ENCODE data around the gene FADS1. TPM values are rescaled to one million over a fixed set of nuclear protein-coding genes. Genes with fewer than 3 reads are reported as not detected.

FADS1 gene
- polyA plus RNA-seq, 4 donors, result 38.1 to 47.0 (median 41.5) TPM

DNA sequence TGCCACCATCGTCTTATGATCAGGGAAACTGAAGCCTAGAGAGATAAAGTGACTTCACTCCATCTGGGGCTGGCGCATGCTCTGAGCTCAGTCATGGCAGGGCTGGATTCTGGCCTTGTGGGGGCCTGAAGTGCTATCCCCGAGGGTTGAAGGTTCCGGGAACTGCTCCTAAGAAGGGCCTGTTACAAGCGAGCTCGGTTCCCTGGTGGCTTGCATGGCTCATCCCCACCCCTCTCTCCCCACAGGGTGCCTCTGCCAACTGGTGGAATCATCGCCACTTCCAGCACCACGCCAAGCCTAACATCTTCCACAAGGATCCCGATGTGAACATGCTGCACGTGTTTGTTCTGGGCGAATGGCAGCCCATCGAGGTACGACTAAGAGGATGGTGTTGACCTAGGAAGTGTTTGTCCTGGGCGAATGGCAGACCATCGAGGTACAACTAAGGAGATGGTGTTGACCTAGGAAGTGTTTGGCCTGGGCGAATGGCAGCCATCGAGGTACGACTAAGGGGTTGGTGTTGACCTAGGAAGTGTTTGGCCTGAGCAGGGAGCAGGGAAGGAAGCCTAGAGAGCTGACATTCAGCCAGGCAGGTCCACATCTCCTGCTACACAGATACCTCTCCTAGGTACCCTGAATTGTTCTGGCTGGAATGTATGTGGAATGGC, 31.2 kb upstream of the FADS1 start:
- DNase-seq (ENCODE audit: low read depth in 4 of 4, low spot score in 3 of 4), result no peak

DNA sequence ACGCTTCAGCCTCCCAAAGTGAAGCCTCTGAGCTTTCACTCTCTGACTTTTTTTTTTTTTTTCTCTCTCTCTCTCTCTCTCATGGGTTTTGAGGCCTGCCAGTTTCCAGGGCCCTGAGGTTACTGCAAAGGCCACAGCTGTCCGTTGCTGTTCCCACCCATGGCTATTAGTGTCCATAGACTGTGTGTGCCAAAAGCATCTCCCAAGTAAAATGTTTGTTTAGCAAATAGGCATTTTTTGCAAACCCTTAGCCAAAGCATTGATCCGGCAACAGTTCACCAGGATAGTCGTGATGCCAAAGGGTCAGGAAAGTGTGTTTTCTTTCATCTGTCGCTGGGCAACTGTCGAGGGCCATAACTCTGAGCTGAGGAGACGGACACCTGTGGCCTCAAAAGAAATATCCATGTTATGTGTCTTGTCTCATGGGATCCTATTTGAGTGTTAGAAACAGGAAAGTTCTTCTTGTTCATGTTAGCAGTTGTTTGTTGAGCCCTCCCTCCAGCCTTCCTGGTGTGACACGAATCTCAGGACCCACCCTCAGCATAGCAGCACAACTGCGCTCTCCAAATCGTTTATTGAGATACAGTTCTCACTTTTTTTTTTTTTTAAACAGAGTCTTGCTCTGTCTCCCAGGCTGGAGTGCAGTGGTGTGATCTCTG, 29.7 kb upstream of the FADS1 start:
- DNase-seq (ENCODE audit: low read depth in 4 of 4, low spot score in 3 of 4), result no peak

DNA sequence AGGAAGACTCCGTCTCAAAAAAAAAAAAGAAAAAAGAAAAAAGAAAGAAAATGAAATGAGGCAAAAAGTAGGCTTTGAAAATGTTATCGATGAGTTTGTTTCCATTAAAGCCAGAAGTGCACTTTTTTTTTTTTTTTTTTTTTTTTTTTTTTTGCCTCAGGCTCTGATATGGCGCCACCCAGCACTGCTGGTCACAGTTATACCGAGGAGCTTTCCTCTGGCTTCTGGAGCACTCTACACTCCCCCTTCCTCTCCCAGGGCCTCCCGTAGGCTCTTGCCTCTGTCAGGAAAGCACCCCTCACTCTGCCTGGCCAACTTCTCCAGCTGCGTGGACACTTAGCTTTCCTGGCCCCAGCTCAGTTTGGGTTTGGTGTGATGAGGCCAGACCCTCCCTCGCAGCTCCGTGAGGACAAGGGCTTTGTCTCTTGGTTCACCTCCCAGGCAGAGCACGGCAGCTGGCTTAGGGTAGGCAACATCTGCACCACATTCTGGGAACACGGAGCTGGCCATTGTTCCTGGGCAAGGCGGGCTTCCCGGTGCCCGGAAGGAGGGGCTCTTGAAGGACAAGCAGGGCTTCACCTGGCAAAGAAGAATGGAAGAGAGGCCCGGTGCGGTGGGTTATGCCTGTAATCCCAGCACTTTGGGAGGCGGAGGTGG, 28.2 kb upstream of the FADS1 start:
- DNase-seq (ENCODE audit: low read depth in 4 of 4, low spot score in 3 of 4), result no peak

DNA sequence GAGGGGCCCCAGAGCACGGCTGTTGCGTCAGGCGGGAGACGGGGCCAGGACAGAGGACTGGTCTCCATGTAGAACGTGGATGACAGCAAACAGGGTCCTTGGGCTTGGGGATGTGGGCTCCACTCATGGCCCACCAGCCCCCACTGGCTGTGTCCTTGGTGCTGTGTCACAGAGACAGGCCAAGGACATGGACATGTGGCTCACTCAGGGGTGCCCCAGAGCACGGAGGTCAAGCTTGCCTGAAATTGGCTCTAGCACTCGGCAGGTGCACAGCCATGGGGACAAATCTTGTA, 25.7 kb upstream of the FADS1 start:
- no peak for DNase-seq (ENCODE audit: low read depth in 4 of 4, low spot score in 3 of 4)

DNA sequence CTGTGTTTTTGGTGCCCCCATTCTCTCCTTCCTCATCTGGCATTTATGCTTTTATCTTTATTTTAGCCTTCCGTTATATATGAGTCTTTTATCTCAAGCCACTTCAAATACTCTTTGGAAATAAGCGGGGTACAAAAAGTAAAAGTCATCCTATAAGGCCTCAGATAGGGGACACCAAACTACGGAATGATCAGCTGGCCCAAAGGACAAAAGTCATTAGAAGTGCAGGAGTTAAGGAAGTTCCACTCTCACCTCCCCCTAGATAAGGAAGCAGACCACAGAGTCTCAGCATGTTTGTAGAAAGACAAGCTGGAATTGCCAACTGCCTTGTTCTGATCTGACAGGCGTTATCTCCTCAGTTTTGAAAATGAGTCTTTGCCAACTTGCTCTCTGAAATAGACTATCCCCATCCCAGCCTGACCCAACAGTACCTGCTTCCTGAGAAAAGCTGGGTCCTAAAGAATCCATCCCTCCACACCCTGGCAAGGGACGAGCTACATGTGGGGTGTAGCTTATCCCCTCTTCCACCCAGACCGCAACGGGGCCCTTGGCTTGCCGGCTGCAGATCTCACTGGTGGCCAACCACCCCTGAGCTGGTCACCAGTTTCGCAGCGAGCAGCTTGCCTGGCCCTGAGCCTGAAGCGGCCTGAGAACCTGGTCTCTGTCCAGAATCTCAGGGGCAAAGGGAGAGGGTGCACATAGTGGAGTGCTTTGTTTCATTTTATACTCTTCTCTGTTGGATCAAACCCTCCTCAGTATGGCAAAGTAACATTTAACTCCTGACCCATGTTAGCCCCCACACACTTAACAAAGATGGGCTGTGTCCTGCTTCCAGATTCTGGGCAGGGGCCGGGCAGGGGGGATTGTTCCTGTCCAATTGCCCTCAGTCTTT, 25.1 kb upstream of the FADS1 start:
- DNase-seq (ENCODE audit: low read depth in 4 of 4, low spot score in 3 of 4), result no peak

DNA sequence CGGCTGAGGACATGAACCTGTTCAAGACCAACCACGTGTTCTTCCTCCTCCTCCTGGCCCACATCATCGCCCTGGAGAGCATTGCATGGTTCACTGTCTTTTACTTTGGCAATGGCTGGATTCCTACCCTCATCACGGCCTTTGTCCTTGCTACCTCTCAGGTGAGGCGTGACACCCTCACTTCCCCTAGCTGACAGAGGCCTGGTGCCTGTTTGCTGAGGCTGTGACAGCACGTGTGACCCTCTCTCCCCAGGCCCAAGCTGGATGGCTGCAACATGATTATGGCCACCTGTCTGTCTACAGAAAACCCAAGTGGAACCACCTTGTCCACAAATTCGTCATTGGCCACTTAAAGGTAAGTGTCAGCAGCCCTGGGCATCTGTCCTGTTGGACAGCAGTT, 23.6 kb upstream of the FADS1 start:
- no peak for DNase-seq (ENCODE audit: low read depth in 4 of 4, low spot score in 3 of 4)

DNA sequence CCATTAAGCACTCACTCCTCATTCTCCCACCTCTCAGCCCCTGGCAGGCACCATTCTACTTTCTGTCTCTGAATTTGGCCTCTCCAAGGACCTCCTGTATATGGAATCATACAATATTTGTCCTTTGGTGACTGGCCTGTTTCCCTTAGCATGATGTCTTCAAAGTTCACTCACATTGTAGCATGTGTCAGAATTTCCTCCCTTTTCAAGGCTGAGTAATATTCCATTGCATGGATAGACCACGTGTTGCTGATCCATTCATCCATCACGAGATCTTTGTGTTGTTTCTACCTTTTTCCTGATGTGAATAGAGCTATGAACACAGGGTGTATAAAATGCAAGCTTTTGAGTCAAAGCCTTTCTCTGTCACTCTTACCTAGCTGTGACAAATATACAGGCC, 22.9 kb upstream of the FADS1 start:
- no peak for DNase-seq (ENCODE audit: low read depth in 4 of 4, low spot score in 3 of 4)

DNA sequence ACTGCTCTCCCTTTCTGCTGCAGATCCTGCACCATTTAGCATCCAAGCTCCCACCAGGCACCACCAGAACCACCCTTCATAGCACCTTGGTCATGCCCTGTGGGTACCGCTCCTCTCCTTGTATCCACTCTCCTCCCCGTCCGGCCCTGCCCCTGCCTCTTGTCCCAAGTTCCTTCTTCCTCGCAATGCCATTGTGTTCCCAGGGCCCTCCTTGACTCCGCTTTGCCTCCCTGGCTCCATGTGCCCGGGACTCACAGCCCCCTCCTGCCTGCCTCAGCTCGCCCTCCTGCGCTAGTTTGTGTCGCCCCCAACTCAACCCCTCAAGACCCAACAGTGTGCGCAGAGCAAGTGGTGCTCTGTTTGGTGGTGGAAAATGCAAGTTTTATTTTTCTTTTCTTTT, 22.1 kb upstream of the FADS1 start:
- DNase-seq (ENCODE audit: low read depth in 4 of 4, low spot score in 3 of 4), result no peak

DNA sequence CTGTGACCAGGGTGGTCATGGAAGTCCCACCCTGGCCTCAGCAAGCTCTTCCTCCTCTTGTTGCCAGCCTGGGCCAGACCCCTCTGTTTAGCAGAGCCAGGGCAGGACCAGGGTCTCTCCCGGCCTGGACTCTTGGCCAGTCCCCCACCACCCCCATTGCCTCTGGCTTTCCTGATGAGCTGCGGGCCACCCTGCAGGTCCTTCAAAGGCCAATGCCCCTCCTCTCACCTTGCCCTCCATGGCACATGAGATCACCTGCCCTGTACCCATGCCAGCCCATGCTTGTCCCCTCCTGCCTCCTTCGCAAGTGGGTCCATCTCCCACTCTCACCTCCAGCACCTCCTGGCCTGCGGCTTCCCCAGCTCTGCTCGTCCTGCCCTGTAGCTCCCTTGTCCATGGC, 21.7 kb upstream of the FADS1 start:
- DNase-seq (ENCODE audit: low read depth in 4 of 4, low spot score in 3 of 4), result no peak

DNA sequence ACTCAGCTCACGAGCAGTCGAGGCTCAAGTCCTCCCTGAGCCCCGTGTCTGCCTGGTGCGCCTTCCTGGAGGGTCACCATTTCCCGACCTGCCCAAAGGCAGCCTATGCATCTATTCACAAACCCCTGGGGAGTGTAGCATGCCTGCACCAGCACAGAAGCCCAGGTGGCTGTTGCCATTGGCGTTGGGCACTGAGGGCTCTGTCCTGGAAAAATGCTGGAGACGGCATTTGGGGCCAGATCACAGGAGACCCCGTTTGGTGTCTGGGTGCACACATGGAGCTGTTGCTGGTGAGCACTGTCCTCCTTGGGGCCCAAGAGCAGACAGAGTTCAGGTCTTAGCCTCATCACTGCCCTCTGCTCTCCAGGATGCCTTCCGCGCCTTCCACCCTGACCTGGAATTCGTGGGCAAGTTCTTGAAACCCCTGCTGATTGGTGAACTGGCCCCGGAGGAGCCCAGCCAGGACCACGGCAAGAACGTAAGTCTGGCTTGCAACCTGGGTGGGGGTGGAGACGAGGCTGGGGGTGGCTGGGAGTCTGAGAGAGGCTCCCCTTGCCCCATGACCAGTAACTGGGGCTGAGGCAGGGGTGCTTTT, 20.7 kb upstream of the FADS1 start:
- no peak for DNase-seq (ENCODE audit: low read depth in 4 of 4, low spot score in 3 of 4)

DNA sequence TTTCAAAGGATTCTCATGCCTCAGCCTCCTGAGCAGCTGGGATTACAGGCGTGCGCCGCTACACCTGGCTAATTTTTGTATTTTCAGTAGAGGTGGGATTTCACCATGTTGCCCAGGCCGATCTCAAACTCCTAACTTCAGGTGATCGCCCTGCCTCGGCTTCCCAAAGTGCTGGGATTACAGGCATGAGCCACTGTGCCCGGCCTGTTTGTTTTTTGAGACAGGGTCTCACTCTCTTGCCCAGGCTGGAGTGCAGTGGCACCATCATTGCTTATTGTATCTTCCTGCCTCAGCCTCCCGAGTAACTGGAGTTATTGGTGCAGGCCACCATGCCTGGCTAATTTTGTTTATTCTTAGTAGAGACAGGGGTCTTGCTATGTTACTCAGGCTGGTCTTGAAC, 19.4 kb upstream of the FADS1 start:
- DNase-seq (ENCODE audit: low read depth in 4 of 4, low spot score in 3 of 4), result no peak

DNA sequence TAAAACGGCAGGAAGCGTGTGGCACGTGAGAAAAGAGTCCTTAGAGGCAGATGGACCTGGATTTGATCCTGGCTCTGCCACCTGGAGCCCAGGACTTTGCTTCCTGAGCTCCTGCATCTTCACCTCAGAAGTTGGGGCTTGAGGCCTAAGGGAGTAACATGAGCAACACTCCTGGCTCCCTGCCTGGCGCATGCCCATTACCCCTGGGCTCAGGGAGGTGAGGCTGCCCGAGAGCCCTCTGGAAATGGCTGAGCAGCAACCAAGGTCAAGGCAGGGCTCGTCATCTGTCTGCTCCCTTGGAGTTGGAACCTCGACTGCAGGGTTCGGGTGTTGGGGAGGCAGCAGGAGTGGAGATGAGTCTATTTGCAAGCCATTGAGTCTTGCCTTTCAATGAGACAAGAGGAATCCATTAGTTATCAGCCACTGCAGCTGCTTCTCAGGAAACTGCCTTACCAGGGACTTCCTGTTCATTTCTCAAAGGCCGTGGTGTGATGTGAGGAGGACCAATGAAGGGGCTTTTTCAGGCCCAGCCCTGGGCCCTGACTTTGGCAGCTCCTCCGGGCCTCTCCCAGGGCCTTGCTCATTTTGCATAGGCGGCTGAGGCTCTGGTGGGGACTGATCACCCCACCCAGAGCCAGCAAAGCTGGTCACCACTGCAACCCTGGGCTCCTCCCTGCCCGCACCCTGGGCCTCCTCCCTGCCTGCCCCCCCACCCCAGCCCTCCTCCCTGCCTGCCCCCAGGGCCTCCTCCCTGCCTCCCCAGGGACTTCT, 17.7 kb upstream of the FADS1 start:
- no peak for DNase-seq (ENCODE audit: low read depth in 4 of 4, low spot score in 3 of 4)

DNA sequence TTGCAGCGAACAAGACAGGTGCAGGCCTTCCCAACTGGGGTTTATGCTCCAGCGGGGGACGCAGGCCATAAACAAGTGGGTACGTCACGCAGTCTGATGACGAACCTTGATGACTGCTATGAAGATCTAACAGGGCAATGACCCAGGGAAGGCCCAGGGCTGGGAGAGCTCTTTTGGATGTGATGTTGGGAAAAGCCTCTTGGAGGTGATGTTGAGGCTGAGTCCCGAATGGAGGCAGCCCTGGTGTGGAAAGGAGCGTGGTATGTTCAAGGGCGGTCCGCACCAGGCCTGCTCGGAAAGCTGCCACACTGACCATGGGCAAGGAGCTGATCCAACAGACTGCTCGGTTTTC, 17.1 kb upstream of the FADS1 start:
- DNase-seq (ENCODE audit: low read depth in 4 of 4, low spot score in 3 of 4), result no peak

DNA sequence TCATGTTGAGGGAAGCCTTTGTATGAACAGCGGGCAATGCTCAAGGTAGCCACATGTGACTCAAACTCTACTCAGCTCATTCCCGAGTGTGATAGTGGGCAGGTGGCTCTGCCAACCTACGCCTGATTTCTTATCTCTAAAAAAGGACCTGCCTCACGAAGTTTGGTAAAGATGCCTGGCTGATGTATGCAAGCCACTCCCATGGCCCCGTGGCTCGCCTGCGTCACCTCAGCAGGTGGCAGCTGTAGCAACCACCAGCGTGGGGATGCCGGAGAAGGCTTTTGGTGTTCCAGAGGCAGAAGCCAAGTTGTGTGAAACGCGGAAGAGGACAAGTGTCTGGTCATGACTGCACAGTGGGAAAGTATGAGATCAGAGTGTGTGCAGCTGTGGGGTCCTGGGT, 16.7 kb upstream of the FADS1 start:
- DNase-seq (ENCODE audit: low read depth in 4 of 4, low spot score in 3 of 4), result no peak

DNA sequence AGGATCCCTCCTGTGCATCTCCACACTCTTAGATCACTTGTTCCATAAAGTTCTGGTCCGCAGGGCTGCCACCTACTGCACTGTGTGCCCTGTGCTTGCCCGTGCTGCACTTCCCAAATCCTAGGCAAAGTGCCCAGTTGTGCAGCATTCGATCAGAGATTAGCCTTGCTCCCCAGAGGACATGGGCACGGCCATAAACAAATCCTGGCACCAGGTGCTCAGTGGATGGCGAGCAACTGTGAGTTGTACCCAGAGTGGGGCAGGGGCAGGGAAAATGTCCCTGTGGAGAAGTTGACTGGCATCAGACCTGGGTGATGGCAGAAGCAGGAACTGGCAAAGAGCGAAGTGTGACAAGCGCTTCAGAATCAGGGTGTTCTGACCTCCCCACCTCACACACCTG, 16.0 kb upstream of the FADS1 start:
- no peak for DNase-seq (ENCODE audit: low read depth in 4 of 4, low spot score in 3 of 4)

DNA sequence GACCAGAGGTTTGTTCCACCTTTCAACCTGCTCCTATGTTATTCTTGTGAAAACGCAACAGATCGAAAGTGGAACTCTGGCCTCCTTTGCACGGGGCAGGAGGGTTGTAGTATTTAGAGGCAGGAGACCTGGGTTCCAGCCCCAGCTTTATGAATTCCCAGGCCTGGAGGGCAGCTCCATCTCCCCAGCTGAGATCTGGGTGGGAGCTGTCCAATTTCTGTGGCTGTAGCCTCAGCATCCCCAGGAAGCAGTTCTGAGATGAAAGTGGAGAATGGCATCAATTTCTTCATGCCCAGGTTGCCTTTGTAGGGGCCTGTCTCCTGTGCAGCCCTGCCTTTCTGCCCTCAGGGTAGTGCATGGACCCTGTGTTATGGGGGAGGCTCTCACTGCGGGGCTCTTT, 15.4 kb upstream of the FADS1 start:
- DNase-seq (ENCODE audit: low read depth in 4 of 4, low spot score in 3 of 4), result no peak

DNA sequence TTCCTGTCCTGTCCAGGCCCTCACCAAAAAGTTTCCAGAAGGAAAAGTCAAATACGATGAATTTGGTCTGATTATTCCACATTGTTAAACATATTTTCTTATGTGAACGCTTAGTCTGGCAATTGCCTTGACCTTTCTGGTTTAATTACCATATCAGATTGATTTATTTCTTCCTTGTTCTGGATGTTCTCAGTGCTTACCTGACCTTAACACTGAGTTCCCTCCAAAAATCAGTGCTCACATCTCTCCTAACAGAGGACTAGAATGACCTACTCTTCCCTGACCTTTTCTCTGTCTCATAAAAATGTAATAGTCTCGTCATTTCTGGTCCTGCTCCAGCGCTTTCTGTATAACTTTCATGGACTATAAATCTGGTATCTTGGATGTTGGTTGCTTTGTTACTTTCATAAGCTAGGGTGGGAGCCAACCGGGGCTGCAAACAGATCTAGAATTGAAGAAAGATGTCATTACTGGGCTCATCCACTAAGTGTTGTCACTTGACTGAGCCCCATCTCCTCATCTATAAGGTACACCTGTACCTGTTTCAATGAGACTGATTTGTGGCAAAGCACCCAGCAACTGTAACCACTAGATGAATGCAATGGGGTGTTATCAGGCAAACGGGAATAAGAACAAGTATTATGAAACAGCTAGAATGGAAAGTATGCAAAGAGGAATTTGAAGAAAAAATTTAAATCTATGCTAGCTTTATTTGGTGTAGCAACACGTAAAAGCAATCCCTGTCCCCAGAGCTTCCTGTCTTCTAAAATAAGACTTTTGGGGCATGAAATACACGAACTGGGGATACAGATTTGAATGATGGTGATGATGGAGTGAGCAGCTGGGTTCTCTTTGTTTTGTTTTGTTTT, 13.7 kb upstream of the FADS1 start:
- DNase-seq (ENCODE audit: low read depth in 4 of 4, low spot score in 3 of 4), result no peak

DNA sequence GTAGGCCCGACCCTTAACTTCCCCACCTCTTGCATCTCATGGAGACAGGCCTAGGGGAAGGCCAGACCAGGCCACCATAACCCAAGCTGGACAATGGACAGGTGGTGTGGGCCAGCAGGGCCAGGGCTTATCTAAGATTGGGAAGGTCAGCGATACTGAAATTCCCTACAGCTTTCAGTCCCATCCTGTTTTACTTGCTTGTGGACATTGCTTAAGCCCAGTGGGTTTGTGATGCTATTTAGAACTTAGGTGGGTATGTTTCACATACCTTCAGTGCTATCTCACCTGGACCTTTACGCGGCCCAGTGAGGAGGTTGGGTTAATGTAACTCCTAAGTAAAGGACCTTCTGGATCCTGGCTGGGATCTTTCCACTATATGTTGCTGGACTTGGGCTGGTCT, 13.0 kb upstream of the FADS1 start:
- no peak for DNase-seq (ENCODE audit: low read depth in 4 of 4, low spot score in 3 of 4)

DNA sequence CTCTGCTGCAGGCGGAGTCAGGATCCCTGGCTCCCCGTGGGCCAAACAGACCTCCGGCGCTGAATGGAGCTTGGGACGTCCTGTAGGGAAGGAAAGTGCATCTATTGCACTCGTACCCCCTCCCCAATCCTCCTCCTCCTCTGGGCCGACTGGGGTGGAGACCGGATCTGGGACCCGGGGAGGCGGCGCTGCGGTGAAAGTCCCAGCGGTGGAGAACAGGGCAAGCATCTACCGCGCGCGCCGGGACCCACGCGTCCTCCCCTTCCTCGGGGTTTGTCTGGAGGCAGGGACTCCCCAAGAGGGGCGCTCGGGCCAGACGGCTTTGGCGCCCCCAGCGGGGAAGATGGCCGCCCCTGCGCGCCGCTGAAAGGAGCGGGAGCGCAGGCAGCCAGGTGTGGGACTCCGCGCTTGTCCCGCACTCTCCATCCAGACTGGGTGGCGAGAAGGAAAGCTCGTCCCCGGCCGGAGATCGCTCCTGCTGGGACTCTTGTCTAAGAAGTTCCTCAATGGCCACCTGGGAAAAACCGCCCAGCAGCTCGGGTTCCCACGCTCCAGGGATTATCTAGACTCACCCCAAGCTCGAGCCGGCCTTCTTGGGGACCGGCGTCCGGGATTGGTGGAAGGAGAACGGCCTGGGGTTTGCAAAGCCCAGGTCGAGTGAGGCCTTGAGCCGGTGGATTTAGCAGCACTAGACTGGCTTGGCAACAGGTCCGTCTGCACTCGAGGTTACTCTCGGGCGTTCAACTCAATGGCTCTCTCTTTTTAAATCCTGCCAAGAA, 12.0 kb upstream of the FADS1 start:
- DNase-seq (ENCODE audit: low read depth in 4 of 4, low spot score in 3 of 4), result no peak

All from right renal pelvis (tissue), 4 donors.